Mesenchymal stem cell (in vitro differentiated cells and primary cell): ENCODE measurements around the gene GRK1.

ENCODE experiments used
- DNase-seq: peaks from one replicate; pipeline ENCODE4 v3.0.0-alpha.2; 2013
- H2AFZ ChIP-seq: one replicate; pipeline ENCODE4 v1.6.1; 2013; ENCODE audit warnings: low read depth, mild to moderate bottlenecking, control low read depth, inconsistent platforms, low read length, moderate library complexity
- H2AK5ac ChIP-seq: 2 replicates; pipeline ENCODE4 v1.6.1; 2013; ENCODE audit warnings: low read length, moderate library complexity, mild to moderate bottlenecking, inconsistent platforms; ENCODE audit not compliant: severe bottlenecking
- H2BK120ac ChIP-seq: one replicate; pipeline ENCODE4 v1.6.1; 2013; ENCODE audit warnings: low read depth, mild to moderate bottlenecking, inconsistent platforms, low read length, moderate library complexity
- H2BK12ac ChIP-seq, 2 experiments: one replicate each; pipeline ENCODE4 v1.6.1; 2013; ENCODE audit warnings: inconsistent platforms in 2 of 2, low read length in 2 of 2, mild to moderate bottlenecking in 2 of 2, moderate library complexity in 2 of 2, control low read depth in 1 of 2
- H2BK15ac ChIP-seq: one replicate; pipeline ENCODE4 v1.6.1; 2013; ENCODE audit warnings: mild to moderate bottlenecking, low read depth, inconsistent platforms; ENCODE audit not compliant: poor library complexity, severe bottlenecking
- H2BK5ac ChIP-seq: 2 replicates; pipeline ENCODE4 v1.6.1; 2013; ENCODE audit warnings: low read depth, mild to moderate bottlenecking, low read length, control low read depth, inconsistent platforms; ENCODE audit not compliant: poor library complexity, severe bottlenecking
- H3K14ac ChIP-seq, 2 experiments: one replicate each; pipeline ENCODE4 v1.6.1; 2013; ENCODE audit warnings: inconsistent platforms in 2 of 2, low read length in 2 of 2, control low read depth in 1 of 2, mild to moderate bottlenecking in 1 of 2, moderate library complexity in 1 of 2
- H3K18ac ChIP-seq, 2 experiments: one replicate each; pipeline ENCODE4 v1.6.1; 2013; ENCODE audit warnings: inconsistent platforms in 2 of 2, low read length in 2 of 2, control low read depth in 1 of 2, low read depth in 1 of 2, mild to moderate bottlenecking in 1 of 2
- H3K23ac ChIP-seq, 2 experiments: one replicate each; pipeline ENCODE4 v1.6.1; 2013; ENCODE audit warnings: inconsistent platforms in 2 of 2, low read length in 2 of 2, mild to moderate bottlenecking in 2 of 2, moderate library complexity in 2 of 2, control low read depth in 1 of 2
- H3K27ac ChIP-seq: 2 replicates; pipeline ENCODE4 v1.5.1; 2013; ENCODE audit warnings: mild to moderate bottlenecking, moderate library complexity, low read length, control low read depth, inconsistent platforms; ENCODE audit not compliant: poor library complexity, severe bottlenecking
- H3K27me3 ChIP-seq, 2 experiments: 2 replicates each; pipeline versions ENCODE4 v1.6.1 to v1.7.0; 2013; ENCODE audit warnings: low read length in 2 of 2, mild to moderate bottlenecking in 2 of 2, moderate library complexity in 2 of 2, control low read depth in 1 of 2, inconsistent platforms in 1 of 2; ENCODE audit not compliant: control insufficient read depth in 1 of 2, insufficient read depth in 1 of 2
- H3K36me3 ChIP-seq, 2 experiments: 2 replicates each; pipeline versions ENCODE4 v1.6.1 to v1.7.0; 2013; ENCODE audit warnings: low read length in 2 of 2, control low read depth in 1 of 2, inconsistent platforms in 1 of 2, low read depth in 1 of 2, mild to moderate bottlenecking in 1 of 2; ENCODE audit not compliant: insufficient read depth in 2 of 2, control insufficient read depth in 1 of 2
- H3K4ac ChIP-seq, 2 experiments: one replicate each; pipeline ENCODE4 v1.6.1; 2013; ENCODE audit warnings: inconsistent platforms in 2 of 2, low read length in 2 of 2, mild to moderate bottlenecking in 2 of 2, moderate library complexity in 2 of 2, control low read depth in 1 of 2, low read depth in 1 of 2
- H3K4me1 ChIP-seq: 2 replicates; pipeline ENCODE4 v1.6.1; 2013; ENCODE audit warnings: low read depth, low read length, control low read depth; ENCODE audit not compliant: control insufficient read depth, insufficient read depth
- H3K4me2 ChIP-seq: 2 replicates; pipeline ENCODE4 v1.6.1; 2013; ENCODE audit warnings: low read length, mild to moderate bottlenecking, inconsistent platforms; ENCODE audit not compliant: poor library complexity, severe bottlenecking
- H3K4me3 ChIP-seq, 2 experiments: 2 replicates each; pipeline versions ENCODE4 v1.5.1 to v1.7.0; 2013; ENCODE audit warnings: low read length in 2 of 2, mild to moderate bottlenecking in 2 of 2, control low read depth in 1 of 2, low read depth in 1 of 2; ENCODE audit not compliant: insufficient read depth in 1 of 2
- H3K79me1 ChIP-seq: replicated peaks from 2 replicates; pipeline ENCODE4 v1.6.1; 2013; ENCODE audit warnings: mild to moderate bottlenecking, control low read depth, low read length, inconsistent platforms; ENCODE audit not compliant: poor library complexity, severe bottlenecking
- H3K9ac ChIP-seq: 2 replicates; pipeline ENCODE4 v1.7.0; 2013; ENCODE audit warnings: mild to moderate bottlenecking, low read length, moderate library complexity
- H3K9me3 ChIP-seq: 2 replicates; pipeline ENCODE4 v1.7.0; 2013; ENCODE audit warnings: mild to moderate bottlenecking, low read length; ENCODE audit not compliant: control insufficient read depth
- H4K8ac ChIP-seq: one replicate; pipeline ENCODE4 v1.6.1; 2013; ENCODE audit warnings: inconsistent platforms, mild to moderate bottlenecking, low read length, moderate library complexity
- H4K91ac ChIP-seq: one replicate; pipeline ENCODE4 v1.6.1; 2013; ENCODE audit warnings: mild to moderate bottlenecking, low read length, inconsistent platforms
- WGBS: methylation state at CpG from one replicate; pipeline ENCODE4 v1.1.7; 2013; ENCODE audit warnings: mixed read lengths; 5-methylcytosine and 5-hydroxymethylcytosine counted together

Gene GRK1

DNA sequence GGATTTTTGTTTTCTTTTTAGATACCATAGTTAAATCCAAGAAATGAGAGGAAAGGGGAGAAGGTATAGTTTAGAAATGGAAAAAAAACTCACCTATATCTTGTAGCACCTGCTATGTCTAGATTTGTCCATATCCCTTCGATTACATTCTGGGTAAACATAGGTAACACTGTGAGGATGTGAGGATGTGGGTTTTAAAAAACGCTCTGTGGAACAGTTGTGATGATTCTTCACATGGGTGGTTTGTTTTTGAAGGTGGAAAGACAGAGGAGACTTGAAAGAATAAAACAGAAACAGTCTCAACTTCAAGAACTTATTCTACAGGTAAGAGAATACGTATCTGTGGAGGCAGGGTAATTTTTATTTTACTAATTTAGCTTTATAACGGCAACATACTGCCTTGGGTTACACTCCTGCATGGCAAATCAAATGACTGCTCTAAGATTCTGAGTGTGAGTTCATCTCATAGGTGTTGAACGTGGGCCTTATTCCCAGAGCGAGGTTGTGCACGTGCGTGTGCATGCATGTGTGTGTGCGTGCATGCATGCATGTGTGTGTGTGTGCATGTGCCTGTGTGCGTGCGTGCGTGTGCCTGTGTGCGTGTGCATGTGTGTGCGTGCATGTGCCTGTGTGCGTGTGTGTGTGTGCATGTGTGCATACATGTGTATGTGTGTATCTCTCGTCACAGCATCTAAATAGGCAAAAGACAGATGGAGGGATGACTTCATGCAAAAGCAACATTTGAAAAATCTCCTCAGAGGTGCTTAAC, 32.6 kb upstream of the GRK1 start:
- no peaks in the 10 kb centered on the region for H3K9me3 ChIP-seq
- H3K23ac ChIP-seq: peak overlapping the region in 1 of 2 experiments; percentile 40
- peaks cover 63% of the 10 kb centered on the region for H3K79me1 ChIP-seq
- no peak overlapping the region for H2BK120ac ChIP-seq
- no peaks in the 10 kb centered on the region for H3K27me3 ChIP-seq
- no peak overlapping the region for H2AFZ ChIP-seq
- DNase-seq: no peak
- peak overlapping the region in 1 of 2 experiments; percentile 73 for H3K14ac ChIP-seq
- H2BK12ac ChIP-seq: no peak overlapping the region
- H3K27ac ChIP-seq: no peak overlapping the region
- H3K4ac ChIP-seq: no peak overlapping the region
- no peak overlapping the region for H3K4me2 ChIP-seq
- no peak overlapping the region for H3K9ac ChIP-seq
- H2BK5ac ChIP-seq: no peak overlapping the region
- H2AK5ac ChIP-seq: no peak overlapping the region
- no peak overlapping the region for H4K8ac ChIP-seq
- no peak overlapping the region for H3K18ac ChIP-seq
- peaks cover 4% of the 10 kb centered on the region for H3K4me1 ChIP-seq
- WGBS: 98% methylated on average over 15 of the region's 16 CpGs
- H3K4me3 ChIP-seq: peak overlapping the region in 1 of 2 experiments; percentile 29
- H3K36me3 ChIP-seq: peaks cover 87 to 89% of the 10 kb centered on the region in 2 experiments
- peak overlapping the region; percentile 1 for H4K91ac ChIP-seq
- no peak overlapping the region for H2BK15ac ChIP-seq

DNA sequence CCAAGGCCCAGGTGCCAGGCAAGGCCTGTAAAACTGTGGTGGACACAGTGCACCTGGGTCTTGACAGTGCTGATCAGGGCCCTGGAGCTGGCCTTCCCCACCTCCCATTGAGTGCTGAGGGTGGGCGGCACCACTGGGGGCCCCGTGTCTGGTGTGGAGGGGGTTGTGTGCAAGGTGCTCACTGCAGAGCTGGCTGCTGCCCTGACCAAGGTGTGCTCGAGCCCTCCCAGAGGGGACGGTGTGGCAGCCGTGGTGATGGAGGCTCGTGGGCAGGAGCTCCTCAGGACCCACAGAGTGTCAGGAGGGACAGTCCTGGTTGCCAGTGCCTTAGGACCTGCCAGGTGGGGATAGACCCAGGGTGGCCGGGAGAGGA, 32.0 kb upstream of the GRK1 start:
- H3K23ac ChIP-seq: no peak overlapping the region
- H2BK12ac ChIP-seq: no peak overlapping the region
- no peak overlapping the region for H3K27ac ChIP-seq
- H3K18ac ChIP-seq: no peak overlapping the region
- no peak overlapping the region for H4K8ac ChIP-seq
- H4K91ac ChIP-seq: no peak overlapping the region
- WGBS: 94% methylated on average over 7 of the region's 7 CpGs
- H3K4me1 ChIP-seq: peaks cover 4% of the 10 kb centered on the region
- no peaks in the 10 kb centered on the region for H3K9me3 ChIP-seq
- H2AK5ac ChIP-seq: no peak overlapping the region
- no peak for DNase-seq
- no peak overlapping the region for H2BK5ac ChIP-seq
- H3K36me3 ChIP-seq: peaks cover 87 to 90% of the 10 kb centered on the region in 2 experiments
- H3K27me3 ChIP-seq: no peaks in the 10 kb centered on the region
- H3K9ac ChIP-seq: no peak overlapping the region
- H2BK15ac ChIP-seq: no peak overlapping the region
- no peak overlapping the region for H3K4me3 ChIP-seq
- H2BK120ac ChIP-seq: no peak overlapping the region
- no peak overlapping the region for H3K4ac ChIP-seq
- H3K79me1 ChIP-seq: peaks cover 64% of the 10 kb centered on the region
- H2AFZ ChIP-seq: no peak overlapping the region
- H3K14ac ChIP-seq: no peak overlapping the region
- H3K4me2 ChIP-seq: no peak overlapping the region

DNA sequence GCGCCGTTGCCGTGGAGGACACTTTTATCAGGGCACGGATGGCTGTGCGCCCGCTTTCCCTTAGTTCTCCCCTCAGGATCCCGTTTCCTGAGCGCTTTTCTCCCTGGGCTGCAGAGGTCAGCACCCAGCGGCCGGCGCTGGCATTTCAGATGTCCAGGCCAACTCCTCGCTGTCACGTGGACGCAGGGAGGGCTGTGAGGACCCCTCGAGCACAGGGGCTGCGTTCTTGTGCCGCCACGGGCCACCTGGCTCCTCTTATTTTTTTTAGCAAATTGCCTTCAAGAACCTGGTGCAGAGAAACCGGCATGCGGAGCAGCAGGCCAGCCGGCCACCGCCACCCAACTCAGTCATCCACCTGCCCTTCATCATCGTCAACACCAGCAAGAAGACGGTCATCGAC, 31.3 kb upstream of the GRK1 start:
- H3K36me3 ChIP-seq: peaks cover 86 to 94% of the 10 kb centered on the region in 2 experiments
- H2AK5ac ChIP-seq: no peak overlapping the region
- H2BK15ac ChIP-seq: no peak overlapping the region
- no peak overlapping the region for H2AFZ ChIP-seq
- no peaks in the 10 kb centered on the region for H3K27me3 ChIP-seq
- no peak overlapping the region for H3K18ac ChIP-seq
- peaks cover 63% of the 10 kb centered on the region for H3K79me1 ChIP-seq
- no peak for DNase-seq
- no peak overlapping the region for H3K14ac ChIP-seq
- no peak overlapping the region for H3K4me3 ChIP-seq
- no peak overlapping the region for H2BK5ac ChIP-seq
- peaks cover 3% of the 10 kb centered on the region for H3K4me1 ChIP-seq
- no peaks in the 10 kb centered on the region for H3K9me3 ChIP-seq
- H3K9ac ChIP-seq: no peak overlapping the region
- H2BK12ac ChIP-seq: no peak overlapping the region
- H3K27ac ChIP-seq: no peak overlapping the region
- H4K91ac ChIP-seq: no peak overlapping the region
- no peak overlapping the region for H2BK120ac ChIP-seq
- no peak overlapping the region for H3K4ac ChIP-seq
- 97% methylated on average over 25 of the region's 25 CpGs for WGBS
- H4K8ac ChIP-seq: no peak overlapping the region
- H3K4me2 ChIP-seq: no peak overlapping the region
- H3K23ac ChIP-seq: no peak overlapping the region

DNA sequence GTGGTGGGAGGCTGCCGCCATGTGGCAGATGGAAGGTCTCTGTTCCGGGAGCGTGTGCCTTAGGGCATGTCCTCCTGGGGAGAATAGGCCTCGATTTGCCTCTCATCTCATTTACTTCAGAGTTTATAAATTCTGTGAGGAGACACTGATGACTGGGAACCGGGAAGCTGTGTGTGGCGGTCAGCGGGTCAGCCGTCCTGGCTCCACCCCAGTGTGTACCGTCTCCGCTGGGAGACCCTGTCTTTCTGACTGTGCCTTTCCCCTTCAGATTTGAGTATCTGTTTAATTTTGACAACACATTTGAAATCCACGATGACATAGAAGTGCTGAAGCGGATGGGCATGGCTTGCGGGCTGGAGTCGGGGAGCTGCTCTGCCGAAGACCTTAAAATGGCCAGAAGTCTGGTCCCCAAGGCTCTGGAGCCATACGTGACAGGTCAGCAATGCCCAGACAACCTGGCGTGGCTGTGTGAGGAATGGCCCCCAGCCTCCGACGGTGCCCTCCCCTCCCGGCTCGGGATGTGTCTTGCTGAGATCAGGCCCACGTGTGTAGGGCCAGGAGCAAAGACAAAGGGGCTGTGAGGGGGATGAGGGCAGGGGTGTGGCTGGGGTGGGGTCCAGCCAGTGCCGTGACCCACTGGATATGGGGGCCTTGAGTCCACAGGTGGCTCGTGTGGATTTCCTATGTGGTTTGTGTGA, 30.6 kb upstream of the GRK1 start:
- peaks cover 61% of the 10 kb centered on the region for H3K79me1 ChIP-seq
- no peak overlapping the region for H3K14ac ChIP-seq
- no peaks in the 10 kb centered on the region for H3K9me3 ChIP-seq
- H2AK5ac ChIP-seq: no peak overlapping the region
- no peak overlapping the region for H2BK5ac ChIP-seq
- H3K4me2 ChIP-seq: no peak overlapping the region
- 97% methylated on average over 24 of the region's 24 CpGs for WGBS
- no peak overlapping the region for H2AFZ ChIP-seq
- no peak for DNase-seq
- H3K18ac ChIP-seq: no peak overlapping the region
- no peak overlapping the region for H3K27ac ChIP-seq
- H3K4me1 ChIP-seq: peaks cover 2% of the 10 kb centered on the region
- no peak overlapping the region for H4K91ac ChIP-seq
- no peak overlapping the region for H3K4ac ChIP-seq
- peaks cover 80 to 92% of the 10 kb centered on the region in 2 experiments for H3K36me3 ChIP-seq
- no peak overlapping the region for H2BK120ac ChIP-seq
- H3K23ac ChIP-seq: no peak overlapping the region
- H3K9ac ChIP-seq: no peak overlapping the region
- H2BK12ac ChIP-seq: no peak overlapping the region
- no peaks in the 10 kb centered on the region for H3K27me3 ChIP-seq
- H3K4me3 ChIP-seq: no peak overlapping the region
- H2BK15ac ChIP-seq: no peak overlapping the region
- no peak overlapping the region for H4K8ac ChIP-seq
